Brain microvascular endothelial cell (primary cell): ENCODE data around the gene RAPGEF4.
A peak's percentile ranks its signal among the peaks of the same experiment; 100 is the strongest.

Source experiments
- DNase-seq: peaks from one replicate; pipeline ENCODE4 v3.0.0-alpha.2; 2020
- H3K27ac ChIP-seq: fragments of 250-450 bp; sonication (Bioruptor Pico); 2 replicates; pipeline ENCODE4 v1.5.1; 2020; ENCODE audit warnings: mild to moderate bottlenecking, moderate library complexity
- H3K27me3 ChIP-seq: fragments of 250-450 bp; sonication (Bioruptor Pico); replicated peaks from 2 replicates; pipeline ENCODE4 v1.5.1; 2020; ENCODE audit warnings: mild to moderate bottlenecking
- H3K36me3 ChIP-seq: fragments of 250-450 bp; sonication (Bioruptor Pico); replicated peaks from 2 replicates; pipeline ENCODE4 v1.5.1; 2020; ENCODE audit warnings: mild to moderate bottlenecking
- H3K4me3 ChIP-seq: 2 replicates; pipeline ENCODE4 v1.5.1; 2011; ENCODE audit warnings: low read depth, mild to moderate bottlenecking, control low read depth, low read length, moderate library complexity
- CTCF ChIP-seq: IDR thresholded peaks from 2 replicates; pipeline ENCODE4 v1.5.1; 2011; ENCODE audit warnings: low read depth, mild to moderate bottlenecking, moderate library complexity, low read length, control low read depth, inconsistent platforms; ENCODE audit errors: missing control alignments
- in situ Hi-C: cut with HindIII; loops from 2 replicates; pipeline ENCODE4 v1.10.0; 2017; ENCODE audit warnings: low sequenced_read_pairs, low pct_ligation_motif_present

RAPGEF4 gene

GRCh38 chr2:172804423-172804822, 68.8 kb downstream of the RAPGEF4 start:
- H3K4me3 ChIP-seq, result no peak overlapping the region
- in situ Hi-C loops, result loop anchor here (25.0 kb wide), 1 partner anchor 408 kb away; no protein-coding TSS in a partner anchor
- H3K27ac ChIP-seq, result no peak overlapping the region
- no peaks in the 10 kb centered on the region for H3K27me3 ChIP-seq
- DNase-seq, result no peak
- no peak for TF ChIP-seq CTCF
- H3K36me3 ChIP-seq, result no peaks in the 10 kb centered on the region

GRCh38 chr2:172806493-172806892, 70.8 kb downstream of the RAPGEF4 start:
- peak; percentile 78 for TF ChIP-seq CTCF
- H3K27me3 ChIP-seq, result no peaks in the 10 kb centered on the region
- H3K4me3 ChIP-seq, result no peak overlapping the region
- no peaks in the 10 kb centered on the region for H3K36me3 ChIP-seq
- peak; percentile 36 for DNase-seq
- no peak overlapping the region for H3K27ac ChIP-seq
- in situ Hi-C loops, result loop anchor here (25.0 kb wide), 1 partner anchor 406 kb away; no protein-coding TSS in a partner anchor

GRCh38 chr2:172806996-172807395, 71.4 kb downstream of the RAPGEF4 start:
- H3K27ac ChIP-seq, result no peak overlapping the region
- no peak overlapping the region for H3K4me3 ChIP-seq

GRCh38 chr2:172808156-172808555, 72.5 kb downstream of the RAPGEF4 start:
- Histone ChIP-seq H3K36me3 (no peaks in the 10 kb centered on the region), H3K27me3 (no peaks in the 10 kb centered on the region), H3K4me3 (no peak overlapping the region), H3K27ac (no peak overlapping the region)
- no peak for DNase-seq
- no peak for TF ChIP-seq CTCF
- in situ Hi-C loops, result loop anchor here (25.0 kb wide), 1 partner anchor 404 kb away; no protein-coding TSS in a partner anchor

More at GRCh38 chr2:172806996-172807395, 71.4 kb downstream of the RAPGEF4 start:
- DNase-seq, result no peak
- in situ Hi-C loops, result loop anchor here (25.0 kb wide), 1 partner anchor 405 kb away; no protein-coding TSS in a partner anchor
- TF ChIP-seq CTCF, result no peak
- Histone ChIP-seq H3K36me3 (no peaks in the 10 kb centered on the region), H3K27me3 (no peaks in the 10 kb centered on the region)

GRCh38 chr2:172811027-172811426, 75.4 kb downstream of the RAPGEF4 start:
- in situ Hi-C loops, result loop anchor here (25.0 kb wide), 1 partner anchor 401 kb away; no protein-coding TSS in a partner anchor
- peak; percentile 14 for DNase-seq
- Histone ChIP-seq H3K4me3 (no peak overlapping the region), H3K27me3 (no peaks in the 10 kb centered on the region), H3K27ac (no peak overlapping the region), H3K36me3 (no peaks in the 10 kb centered on the region)
- no peak for TF ChIP-seq CTCF
